ENCODE data around the gene IPCEF1.
"Not testable (repeated sequence)": the region's sequence is repeated elsewhere in the genome, so short reads cannot be mapped to it uniquely, and the experiment has no call there.

IPCEF1 gene

GRCh38 chr6:154222716-154223115 lies 133.9 kb downstream of the IPCEF1 start:
- H3K27ac Mint-ChIP-seq, result peak overlapping the region; percentile 15
- H3K4me3 Mint-ChIP-seq, result no peak overlapping the region
- H3K9me3 Mint-ChIP-seq, result no peaks in the 10 kb centered on the region
- peaks cover 59% of the 10 kb centered on the region for H3K36me3 Mint-ChIP-seq
- DNase-seq (ENCODE audit: low spot score in 2 of 2) (no peak), ATAC-seq (no peak)
- peaks cover 56% of the 10 kb centered on the region for H3K4me1 Mint-ChIP-seq

- Mint-ChIP-seq H3K9me3 (no peaks in the 10 kb centered on the region), H3K36me3 (peaks cover 78% of the 10 kb centered on the region), H3K4me1 (peaks cover 37% of the 10 kb centered on the region), H3K4me3 (no peak overlapping the region), H3K27ac (peak overlapping the region; percentile 3)
- peak in 1 of 2 donors; percentile 25 for DNase-seq (ENCODE audit: low spot score in 2 of 2)
- ATAC-seq, result no peak
Observed at GRCh38 chr6:154219250-154219649, 137.4 kb downstream of the IPCEF1 start.

GRCh38 chr6:154218787-154219186 lies 137.8 kb downstream of the IPCEF1 start:
- peaks cover 82% of the 10 kb centered on the region for H3K36me3 Mint-ChIP-seq
- H3K4me3 Mint-ChIP-seq, result no peak overlapping the region
- H3K4me1 Mint-ChIP-seq, result peaks cover 33% of the 10 kb centered on the region
- no peaks in the 10 kb centered on the region for H3K9me3 Mint-ChIP-seq
- no peak for ATAC-seq
- peak overlapping the region; percentile 5 for H3K27ac Mint-ChIP-seq
- DNase-seq (ENCODE audit: low spot score in 2 of 2), result no peak

GRCh38 chr6:154218301-154218700 lies 138.3 kb downstream of the IPCEF1 start:
- DNase-seq (ENCODE audit: low spot score in 2 of 2), result peak in 1 of 2 donors; percentile 36
- Mint-ChIP-seq H3K4me3 (no peak overlapping the region), H3K9me3 (no peaks in the 10 kb centered on the region), H3K36me3 (peaks cover 86% of the 10 kb centered on the region), H3K4me1 (peaks cover 28% of the 10 kb centered on the region), H3K27ac (peak overlapping the region; percentile 5)
- ATAC-seq, result no peak

GRCh38 chr6:154213782-154214181 lies 142.8 kb downstream of the IPCEF1 start:
- Mint-ChIP-seq H3K4me3 (no peak overlapping the region), H3K9me3 (no peaks in the 10 kb centered on the region), H3K27ac (no peak overlapping the region), H3K36me3 (peaks cover 89% of the 10 kb centered on the region), H3K4me1 (peaks cover 8% of the 10 kb centered on the region)
- DNase-seq (ENCODE audit: low spot score in 2 of 2) (no peak), ATAC-seq (no peak)

- Mint-ChIP-seq H3K4me1 (peaks cover 6% of the 10 kb centered on the region), H3K4me3 (no peak overlapping the region), H3K27ac (no peak overlapping the region), H3K9me3 (no peaks in the 10 kb centered on the region), H3K36me3 (peaks cover 94% of the 10 kb centered on the region)
- no peak for DNase-seq (ENCODE audit: low spot score in 2 of 2)
- no peak for ATAC-seq
Observed at GRCh38 chr6:154210678-154211077, 145.9 kb downstream of the IPCEF1 start.

GRCh38 chr6:154209555-154209954 lies 147.0 kb downstream of the IPCEF1 start:
- DNase-seq (ENCODE audit: low spot score in 2 of 2), result no peak
- Mint-ChIP-seq H3K9me3 (no peaks in the 10 kb centered on the region), H3K4me1 (peaks cover 12% of the 10 kb centered on the region), H3K27ac (no peak overlapping the region), H3K36me3 (peaks cover 92% of the 10 kb centered on the region), H3K4me3 (no peak overlapping the region)
- no peak for ATAC-seq

- Mint-ChIP-seq H3K27ac (no peak overlapping the region), H3K4me3 (no peak overlapping the region), H3K4me1 (peaks cover 28% of the 10 kb centered on the region), H3K36me3 (peaks cover 90% of the 10 kb centered on the region), H3K9me3 (no peaks in the 10 kb centered on the region)
- DNase-seq (ENCODE audit: low spot score in 2 of 2) (no peak), ATAC-seq (no peak)
Observed at GRCh38 chr6:154206996-154207395, 149.6 kb downstream of the IPCEF1 start.

- no peak overlapping the region for H3K27ac Mint-ChIP-seq
Observed at GRCh38 chr6:154206141-154206540, 150.5 kb downstream of the IPCEF1 start.

GRCh38 chr6:154202958-154203357 lies 153.6 kb downstream of the IPCEF1 start:
- Mint-ChIP-seq H3K4me3 (no peak overlapping the region), H3K27ac (peak overlapping the region; percentile 52), H3K36me3 (peaks cover 86% of the 10 kb centered on the region), H3K4me1 (peaks cover 40% of the 10 kb centered on the region), H3K9me3 (no peaks in the 10 kb centered on the region)
- DNase-seq (ENCODE audit: low spot score in 2 of 2), result no peak
- no peak for ATAC-seq

More at GRCh38 chr6:154206141-154206540, 150.5 kb downstream of the IPCEF1 start:
- ATAC-seq (no peak), DNase-seq (ENCODE audit: low spot score in 2 of 2) (no peak)
- Mint-ChIP-seq H3K4me3 (no peak overlapping the region), H3K4me1 (peaks cover 33% of the 10 kb centered on the region), H3K9me3 (no peaks in the 10 kb centered on the region), H3K36me3 (peaks cover 90% of the 10 kb centered on the region)

GRCh38 chr6:154202339-154202738 lies 154.3 kb downstream of the IPCEF1 start:
- Mint-ChIP-seq H3K4me3 (no peak overlapping the region), H3K27ac (peak overlapping the region; percentile 52), H3K4me1 (peaks cover 45% of the 10 kb centered on the region)

GRCh38 chr6:154201688-154202087 lies 154.9 kb downstream of the IPCEF1 start:
- ATAC-seq; H3K9me3 Mint-ChIP-seq; DNase-seq (ENCODE audit: low spot score in 2 of 2); H3K4me3 Mint-ChIP-seq: not testable (repeated sequence)
- Mint-ChIP-seq H3K27ac (peak overlapping the region; percentile 58), H3K4me1 (peaks cover 49% of the 10 kb centered on the region), H3K36me3 (peaks cover 74% of the 10 kb centered on the region)

More at GRCh38 chr6:154202339-154202738, 154.3 kb downstream of the IPCEF1 start:
- H3K9me3 Mint-ChIP-seq, result no peaks in the 10 kb centered on the region
- DNase-seq (ENCODE audit: low spot score in 2 of 2) (no peak), ATAC-seq (no peak)
- peaks cover 80% of the 10 kb centered on the region for H3K36me3 Mint-ChIP-seq

- DNase-seq (ENCODE audit: low spot score in 2 of 2) (no peak), ATAC-seq (peak; percentile 69)
- H3K36me3 Mint-ChIP-seq, result peaks cover 58% of the 10 kb centered on the region
- H3K4me3 Mint-ChIP-seq, result peak overlapping the region; percentile 11
- peak overlapping the region; percentile 37 for H3K27ac Mint-ChIP-seq
- H3K9me3 Mint-ChIP-seq, result no peaks in the 10 kb centered on the region
- peaks cover 47% of the 10 kb centered on the region for H3K4me1 Mint-ChIP-seq
Observed at GRCh38 chr6:154197196-154197860, 159.3 kb downstream of the IPCEF1 start.

GRCh38 chr6:154196333-154196885 lies 160.2 kb downstream of the IPCEF1 start:
- Mint-ChIP-seq H3K27ac (peak overlapping the region; percentile 37), H3K4me3 (no peak overlapping the region), H3K9me3 (no peaks in the 10 kb centered on the region), H3K4me1 (peaks cover 50% of the 10 kb centered on the region), H3K36me3 (peaks cover 50% of the 10 kb centered on the region)
- no peak for DNase-seq (ENCODE audit: low spot score in 2 of 2)
- no peak for ATAC-seq

GRCh38 chr6:154187714-154188113 lies 168.9 kb downstream of the IPCEF1 start:
- Mint-ChIP-seq H3K9me3 (peaks cover under 1% of the 10 kb centered on the region), H3K36me3 (peaks cover 29% of the 10 kb centered on the region), H3K27ac (peak overlapping the region; percentile 10), H3K4me1 (peaks cover 41% of the 10 kb centered on the region), H3K4me3 (no peak overlapping the region)
- ATAC-seq (peak; percentile 51), DNase-seq (ENCODE audit: low spot score in 2 of 2) (no peak)

GRCh38 chr6:154187203-154187602 lies 169.4 kb downstream of the IPCEF1 start:
- Mint-ChIP-seq H3K36me3 (peaks cover 33% of the 10 kb centered on the region), H3K27ac (peak overlapping the region; percentile 10)

More at GRCh38 chr6:154187203-154187602, 169.4 kb downstream of the IPCEF1 start:
- DNase-seq (ENCODE audit: low spot score in 2 of 2), result no peak
- H3K4me3 Mint-ChIP-seq, result no peak overlapping the region
- H3K4me1 Mint-ChIP-seq, result peaks cover 41% of the 10 kb centered on the region
- H3K9me3 Mint-ChIP-seq, result peaks cover 3% of the 10 kb centered on the region
- ATAC-seq, result no peak

Measured in stimulated activated effector memory CD8-positive, alpha-beta T cell treated with anti-CD3 and anti-CD28 coated beads, Interleukin-12 subunit alpha, Interleukin-12 subunit beta, amount 100 ng/mL, for 72 hours (primary cell).